GM18951 (cell line): ENCODE measurements around the gene KIAA1549.
"Not testable (repeated sequence)": the region's sequence is repeated elsewhere in the genome, so short reads cannot be mapped to it uniquely, and the experiment has no call there.

Source experiments
- POLR2A ChIP-seq: IDR thresholded peaks from 4 replicates; pipeline ENCODE4 v1.6.1; 2011; ENCODE audit warnings: mild to moderate bottlenecking; ENCODE audit not compliant: insufficient read length, insufficient read depth; ENCODE audit errors: extremely low read depth
- in situ Hi-C: fragments of 300-500 bp; cut with MboI; formaldehyde crosslinking; loops from one replicate; pipeline ENCODE4 v1.12.0; 2022; ENCODE audit warnings: low sequenced_read_pairs, mixed read lengths, inconsistent platforms; ENCODE audit not compliant: unreplicated experiment

KIAA1549 gene

DNA sequence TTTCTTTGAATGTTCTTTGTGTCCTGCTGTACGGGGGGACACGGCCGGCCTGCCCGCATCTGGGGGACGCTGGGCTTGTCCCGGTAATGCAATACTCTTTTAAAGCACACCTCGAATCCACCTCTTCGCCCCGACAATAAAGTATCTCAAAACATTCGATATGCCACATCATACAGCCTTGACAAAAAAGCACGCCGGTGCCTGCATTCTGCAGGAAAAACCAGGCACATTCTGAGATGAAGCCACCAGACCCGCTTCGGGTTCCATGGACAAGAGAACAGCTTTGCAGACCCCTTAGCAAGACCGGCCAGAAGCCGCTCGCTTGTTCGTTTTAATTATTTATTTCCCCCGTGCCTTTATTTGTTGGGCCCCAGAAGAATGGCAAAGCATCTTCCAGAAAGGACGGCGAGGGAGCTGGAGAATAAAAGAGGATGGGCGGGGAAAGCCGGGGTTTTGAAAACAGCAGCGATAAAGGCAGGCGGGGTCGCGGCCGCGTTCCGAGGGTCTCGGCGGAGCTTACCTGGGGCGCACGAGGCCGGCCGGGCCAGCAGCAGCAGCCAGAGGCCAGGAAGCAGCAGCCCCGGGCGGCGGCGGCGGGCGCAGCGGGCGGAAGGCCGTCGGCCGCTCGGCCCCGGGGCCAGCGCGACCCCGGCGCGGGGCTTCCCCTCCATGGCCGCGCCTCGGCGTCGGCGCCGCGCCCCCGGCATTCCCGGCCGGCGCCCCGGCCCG, 462 bp downstream of the KIAA1549 start:
- in situ Hi-C loops: no loop called here
- TF ChIP-seq POLR2A: no peak

DNA sequence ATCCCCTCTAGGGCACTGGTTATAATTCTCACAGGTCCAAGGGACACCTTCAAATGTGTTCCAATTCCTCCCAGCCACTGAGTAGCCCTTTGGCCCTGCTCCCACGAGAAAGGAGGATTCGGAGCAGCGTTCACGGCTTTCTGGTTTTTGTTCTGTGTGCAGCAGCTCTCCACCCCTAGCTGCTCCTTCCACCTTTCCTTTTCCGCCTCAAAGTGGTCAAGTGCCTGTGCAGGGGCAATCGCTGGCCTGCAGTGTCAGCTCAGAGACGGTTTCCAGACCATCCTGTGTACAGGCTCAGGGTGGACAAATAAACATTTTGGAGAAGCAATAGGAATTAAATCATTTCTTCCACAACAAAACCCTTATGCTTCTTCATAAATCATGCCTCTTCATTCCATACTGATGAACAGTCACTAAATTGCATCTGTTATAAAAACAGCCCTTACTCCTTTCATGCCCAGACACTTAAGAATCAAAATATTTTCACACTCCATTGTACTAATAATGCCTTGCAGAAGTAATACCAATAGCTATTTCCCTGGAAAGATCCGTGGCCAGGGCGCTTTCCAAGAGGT, 1.1 kb downstream of the KIAA1549 start:
- in situ Hi-C loops: no loop called here
- TF ChIP-seq POLR2A: no peak

DNA sequence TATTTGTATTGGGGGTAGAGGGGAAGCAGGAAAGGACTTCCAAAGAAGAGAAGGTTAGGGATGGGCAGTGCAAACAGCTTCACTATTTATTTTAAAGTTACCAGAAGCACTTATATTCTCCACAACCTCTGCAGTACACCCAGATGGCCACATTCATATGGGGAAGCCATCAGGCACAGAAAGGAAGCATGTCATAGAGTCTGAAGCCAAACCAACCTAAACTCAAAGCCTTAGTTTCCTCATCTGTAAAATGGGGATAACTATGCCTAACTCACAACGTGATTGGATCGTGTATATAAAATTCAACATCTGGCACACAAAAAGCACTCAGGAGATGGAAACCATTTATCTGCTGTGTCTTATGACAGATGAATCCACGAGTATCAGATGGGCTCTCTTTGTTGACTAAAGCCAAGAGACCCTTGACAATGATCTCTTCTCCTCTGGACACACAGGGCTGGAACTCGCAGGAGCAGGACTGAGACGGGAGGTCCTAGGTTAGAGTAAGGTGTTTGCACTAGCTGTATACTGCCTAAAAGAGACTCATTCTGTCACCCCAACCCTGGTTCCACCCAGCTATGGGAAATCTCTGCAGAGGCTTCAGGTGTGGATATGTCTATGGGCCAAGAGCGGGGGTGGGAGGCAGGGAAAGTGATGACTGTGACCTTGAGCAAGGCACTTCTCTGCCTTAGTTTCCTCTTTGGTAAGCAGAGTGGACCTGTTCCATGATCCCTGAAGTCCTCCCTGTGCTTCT, 1.8 kb downstream of the KIAA1549 start:
- in situ Hi-C loops: no loop called here
- TF ChIP-seq POLR2A: no peak

DNA sequence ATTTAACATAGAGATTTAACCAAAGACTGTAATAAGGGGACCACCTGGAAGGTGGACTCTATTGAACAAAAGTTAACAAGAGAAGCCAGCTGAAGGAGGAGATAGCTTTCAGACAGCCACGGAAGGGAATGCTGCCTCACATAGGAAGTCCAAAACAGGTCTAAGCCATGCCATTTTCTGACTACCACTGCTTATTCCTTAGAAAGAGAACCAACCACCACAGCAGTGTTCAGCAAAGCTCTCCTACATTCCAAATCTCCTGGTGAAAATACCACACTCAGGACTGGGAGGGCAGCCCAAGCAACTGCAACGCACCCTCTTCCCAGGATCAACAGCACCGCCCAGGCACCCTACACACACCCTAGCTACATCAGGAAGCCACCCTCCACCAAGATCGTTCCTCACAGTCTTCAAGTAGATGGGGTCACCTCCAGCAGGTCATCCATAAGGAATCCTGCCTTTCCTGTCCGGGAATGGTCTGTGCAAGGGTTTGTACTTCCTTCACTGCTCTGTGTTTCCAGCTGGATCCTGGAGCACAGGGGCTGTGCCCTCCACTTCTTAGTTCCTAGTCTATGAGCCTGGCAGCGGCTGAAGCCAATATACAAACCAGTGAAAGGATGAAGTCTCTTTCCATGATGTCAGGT, 2.5 kb downstream of the KIAA1549 start:
- TF ChIP-seq POLR2A: no peak
- in situ Hi-C loops: no loop called here

DNA sequence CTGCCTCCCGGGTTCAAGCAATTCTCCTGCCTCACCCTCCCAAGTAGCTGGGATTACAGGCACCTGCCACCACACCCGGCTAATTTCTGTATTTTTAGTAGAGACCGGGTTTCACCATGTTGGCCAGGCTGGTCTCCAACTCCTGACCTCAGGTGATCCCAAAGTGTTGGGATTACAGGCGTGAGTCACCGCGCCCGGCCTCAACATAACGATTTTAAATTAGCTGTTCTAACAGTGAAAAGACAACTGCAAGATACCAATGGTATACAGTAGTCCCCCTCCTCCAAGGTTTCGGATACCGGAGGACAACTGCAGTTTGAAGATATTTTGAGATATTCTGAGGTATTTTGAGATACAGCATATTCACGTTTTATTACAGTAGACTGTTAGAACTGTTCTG, 5.0 kb downstream of the KIAA1549 start:
- in situ Hi-C loops: not testable (repeated sequence)

DNA sequence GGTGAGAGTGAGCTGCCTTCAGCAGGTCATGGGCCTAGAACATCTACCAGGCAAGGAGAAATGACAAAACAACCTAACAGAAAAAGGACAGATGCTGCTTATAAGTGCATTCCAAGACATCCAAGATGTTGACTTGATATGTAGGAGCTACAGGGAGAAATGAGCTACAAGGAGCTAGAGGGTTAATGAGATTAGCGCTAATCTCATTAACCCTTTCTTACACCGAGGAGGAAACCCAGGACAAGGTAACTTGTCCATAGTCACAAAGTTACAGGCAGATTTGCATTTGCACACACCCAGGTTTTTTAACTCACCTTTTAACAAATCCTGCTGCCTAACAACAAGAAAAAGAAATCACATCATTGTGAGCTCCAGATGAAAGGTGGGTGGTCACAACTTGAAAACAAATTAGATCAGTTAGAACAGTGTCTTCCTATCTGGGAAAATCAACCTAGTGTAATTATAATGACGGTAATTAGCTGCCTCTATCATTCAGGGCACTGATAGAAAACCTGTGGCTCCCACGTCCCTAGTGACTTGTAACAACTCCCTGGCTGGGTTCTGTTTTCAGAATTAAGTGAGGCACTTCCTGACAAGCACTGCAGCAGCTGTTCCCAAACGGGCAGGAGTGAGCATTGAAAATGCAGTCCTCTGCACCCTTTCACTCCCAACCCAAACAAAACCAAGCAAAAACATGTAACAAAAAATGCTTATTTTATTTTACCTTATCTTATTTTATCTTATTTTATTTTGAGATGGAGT, 5.7 kb downstream of the KIAA1549 start:
- in situ Hi-C loops: no loop called here
- no peak for TF ChIP-seq POLR2A

DNA sequence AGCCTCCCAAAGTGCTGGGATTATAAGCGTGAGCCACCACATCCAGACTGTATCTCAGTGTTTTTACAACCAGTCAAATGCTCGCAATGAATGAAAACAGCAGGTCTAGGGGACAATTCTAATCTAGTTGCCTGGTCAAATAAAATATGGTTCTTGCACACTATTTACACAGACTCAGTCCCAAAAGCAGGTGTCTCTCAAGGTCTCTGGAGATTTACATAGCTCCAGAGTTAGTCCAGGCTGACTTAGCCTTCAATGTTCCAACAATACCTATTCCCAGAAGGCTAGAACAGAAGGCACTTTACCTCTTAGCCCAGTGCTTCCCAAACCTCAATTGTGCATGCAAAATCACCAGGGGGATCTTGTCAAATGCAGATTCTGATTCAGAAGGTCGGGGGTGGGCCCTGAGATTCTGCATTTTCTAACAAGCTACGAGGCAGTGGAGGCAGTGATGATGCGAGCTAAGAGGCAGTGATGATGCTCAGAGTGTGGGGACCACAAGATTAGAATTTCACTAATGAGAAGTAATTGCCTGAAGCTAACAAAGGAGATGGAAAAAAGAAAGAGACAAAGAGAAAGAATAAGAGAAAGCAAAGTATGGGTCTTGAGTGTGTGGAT, 6.4 kb downstream of the KIAA1549 start:
- TF ChIP-seq POLR2A: no peak
- in situ Hi-C loops: no loop called here

DNA sequence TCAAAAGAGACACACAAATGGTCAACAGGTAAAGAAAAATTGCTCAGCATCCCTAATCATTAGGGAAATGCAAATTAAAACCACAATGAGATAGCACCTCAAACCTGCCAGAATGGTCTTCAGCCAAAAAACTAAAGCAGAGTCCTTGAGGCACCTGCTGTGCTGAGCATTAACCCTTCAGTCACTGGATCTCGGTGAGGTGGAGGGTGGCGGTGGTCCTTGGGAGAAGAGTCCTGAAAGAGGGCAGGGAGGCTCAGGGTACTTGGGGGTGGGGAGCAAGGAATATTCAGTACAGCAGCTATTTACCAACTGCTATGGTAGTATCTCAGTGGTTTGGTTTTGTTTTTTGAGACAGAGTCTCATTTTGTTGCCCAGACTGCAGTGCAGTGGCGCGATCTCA, 7.1 kb downstream of the KIAA1549 start:
- TF ChIP-seq POLR2A: no peak
- in situ Hi-C loops: no loop called here

DNA sequence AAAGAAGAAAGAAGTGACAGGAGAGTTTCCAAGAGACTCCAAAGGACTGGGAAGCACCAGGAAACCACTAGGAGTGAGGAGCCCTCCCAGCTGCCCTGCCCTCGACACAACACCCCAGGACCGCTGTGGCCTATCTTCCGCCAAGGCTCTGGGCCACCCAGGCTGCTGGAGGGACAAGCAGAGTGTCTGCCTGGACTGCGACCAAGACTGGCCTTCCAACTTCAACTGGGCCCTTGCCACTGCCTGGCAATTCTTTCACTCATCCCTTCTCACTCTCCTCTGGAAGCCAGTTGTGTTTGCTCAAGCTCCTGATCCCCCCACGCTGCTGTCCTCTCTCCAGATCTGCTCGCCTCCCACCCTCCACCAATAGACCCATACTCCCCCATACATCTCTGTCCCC, 10.2 kb downstream of the KIAA1549 start:
- no peak for TF ChIP-seq POLR2A
- in situ Hi-C loops: no loop called here

DNA sequence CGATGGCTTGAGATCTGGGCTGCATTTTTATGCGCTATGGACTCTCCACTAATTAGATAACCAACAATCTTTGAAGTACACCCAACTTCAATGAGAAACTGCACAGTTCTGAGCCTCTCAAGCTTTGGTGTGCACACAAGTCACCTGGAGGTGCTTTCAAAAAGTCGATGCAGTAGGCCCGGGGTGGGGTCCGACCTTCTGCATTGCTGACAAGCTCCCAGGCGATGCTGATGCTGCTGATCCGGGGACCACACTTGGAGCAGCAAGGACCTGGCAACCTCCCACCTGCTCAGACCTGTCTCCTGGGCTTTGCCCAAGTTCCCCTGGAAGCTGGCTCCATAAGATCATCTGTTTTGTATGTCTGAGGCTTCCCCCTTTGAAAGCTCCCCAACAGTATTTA, 10.7 kb downstream of the KIAA1549 start:
- in situ Hi-C loops: no loop called here
- no peak for TF ChIP-seq POLR2A

DNA sequence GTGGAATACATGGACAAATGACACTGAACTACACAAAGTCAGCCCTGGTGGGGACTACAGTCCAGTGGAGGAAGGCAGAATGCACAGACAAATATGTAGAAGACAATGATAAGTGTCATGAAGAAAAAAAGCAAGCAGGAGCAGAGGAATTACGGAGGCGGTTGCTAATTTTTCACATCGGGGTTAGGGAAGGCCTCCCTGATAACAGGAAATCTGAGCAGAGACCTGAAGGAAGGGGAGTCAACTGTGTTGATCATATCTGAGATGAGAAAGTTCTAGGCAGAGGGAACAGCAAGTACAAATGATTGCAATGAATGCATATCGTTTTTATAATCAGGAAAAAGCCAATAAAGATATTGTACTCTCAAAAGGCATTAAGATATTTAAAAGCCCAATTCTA, 14.0 kb downstream of the KIAA1549 start:
- in situ Hi-C loops: no loop called here
- no peak for TF ChIP-seq POLR2A

DNA sequence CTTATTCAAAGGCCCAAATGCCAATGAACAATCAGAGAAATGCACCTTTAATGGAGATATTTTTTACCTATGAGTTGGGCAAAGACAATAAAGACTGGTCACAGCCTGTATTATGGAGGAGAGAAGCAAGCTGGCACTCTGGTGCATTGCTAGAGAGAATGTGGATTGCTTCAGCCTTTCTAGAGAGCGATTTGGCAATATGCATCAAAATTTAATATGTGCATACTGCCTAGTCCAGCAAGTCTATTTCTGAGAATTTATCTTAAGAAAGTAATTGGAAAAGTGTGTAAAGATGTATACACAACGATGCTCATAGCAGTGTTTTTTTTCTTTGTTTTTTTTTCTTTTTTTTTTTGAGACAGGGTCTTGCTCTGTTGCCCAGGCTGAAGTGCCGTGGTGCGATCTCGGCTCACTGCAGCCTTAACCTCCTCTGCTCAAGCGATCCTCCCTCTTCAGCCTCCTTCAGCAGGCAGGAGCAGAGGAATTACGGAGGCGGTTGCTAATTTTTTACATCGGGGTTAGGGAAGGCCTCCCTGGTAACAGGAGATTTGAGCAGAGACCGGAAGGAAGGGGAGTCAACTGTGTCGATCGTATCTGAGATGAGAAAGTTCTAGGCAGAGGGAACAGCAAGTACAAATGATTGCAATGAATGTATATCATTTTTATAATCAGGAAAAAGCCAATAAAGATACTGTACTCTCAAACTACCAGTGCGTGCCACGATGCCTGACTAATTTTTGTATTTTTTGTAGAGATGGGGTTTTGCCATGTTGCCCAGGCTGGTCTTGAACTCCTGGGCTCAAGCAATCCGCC, 16.4 kb downstream of the KIAA1549 start:
- in situ Hi-C loops: no loop called here
- no peak for TF ChIP-seq POLR2A
